ENCODE data around the gene CHL1. TPM values are rescaled to one million over a fixed set of nuclear protein-coding genes. Genes with fewer than 3 reads are reported as not detected.

Gene CHL1
- 745 TPM for total RNA-seq

GRCh38 chr3:196311-197148 lies at the start of gene CHL1:
CHL1 (plus strand) TSS chr3:196763; CDS start chr3:319777, 123,014 bp downstream.

Small RNA genes within 50 kb of the gene (small RNA-seq; reads per million reads assigned to genes)
- gene RNU6-1194P: not detected
